Heart right ventricle (tissue), 16 donors: ENCODE measurements around the gene ANKRD63. TPM values are rescaled to one million over a fixed set of nuclear protein-coding genes. Genes with fewer than 3 reads are reported as not detected.

ENCODE experiments used
- ATAC-seq, 8 donors: fragments of 200-7000 bp; cut with Tn5 transposase; one replicate each; pipeline ENCODE4 v1.9.1; 2020; ENCODE audit warnings: mild to moderate bottlenecking in 8 of 8, moderate library complexity in 8 of 8, moderate number of reproducible peaks in 1 of 8
- DNase-seq, 2 donors: peaks; one replicate each; pipeline ENCODE4 v3.0.0-alpha.2; 2020
- H3K27ac ChIP-seq, 10 donors: fragments of 200-600 bp; sonication (generic) in 2 of 10; one replicate each; pipeline versions ENCODE4 v1.5.0 to v1.8.0; 2020 to 2022; ENCODE audit warnings: mild to moderate bottlenecking in 3 of 10
- H3K27me3 ChIP-seq, 7 donors: fragments of 200-600 bp; one replicate each; pipeline ENCODE4 v1.8.0; 2021 to 2022; ENCODE audit warnings: mild to moderate bottlenecking in 2 of 7
- H3K36me3 ChIP-seq, 9 donors: fragments of 200-600 bp; sonication (generic) in 1 of 9; one replicate each; pipeline versions ENCODE4 v1.5.0 to v1.8.0; 2020 to 2022; ENCODE audit warnings: mild to moderate bottlenecking in 2 of 9
- H3K4me1 ChIP-seq, 9 donors: fragments of 200-600 bp; sonication (generic) in 1 of 9; one replicate each; pipeline versions ENCODE4 v1.5.0 to v1.8.0; 2020 to 2022; ENCODE audit warnings: mild to moderate bottlenecking in 4 of 9
- H3K4me3 ChIP-seq, 10 donors: fragments of 200-600 bp; sonication (generic) in 2 of 10; one replicate each; pipeline versions ENCODE4 v1.5.0 to v1.8.0; 2020 to 2022; ENCODE audit warnings: mild to moderate bottlenecking in 7 of 10, moderate library complexity in 2 of 10
- H3K9me3 ChIP-seq, 11 donors: fragments of 200-600 bp in 10 of 11; sonication (generic) in 2 of 11; one replicate each; pipeline versions ENCODE4 v1.5.0 to v1.8.0; 2013 to 2022; ENCODE audit warnings: mild to moderate bottlenecking in 2 of 11, control low read depth in 1 of 11, moderate library complexity in 1 of 11
- CTCF ChIP-seq, 9 donors: fragments of 200-600 bp; sonication (generic) in 2 of 9; IDR thresholded peaks; one replicate each; pipeline versions ENCODE4 v1.5.0 to v1.8.0; 2021 to 2022; ENCODE audit warnings: antibody characterized with exemption in 9 of 9, mild to moderate bottlenecking in 5 of 9, moderate library complexity in 1 of 9
- WGBS, 2 donors: extraction: QIAGEN DNeasy Blood & Tissue Kit; methylation state at CpG; one replicate each; pipeline ENCODE4 v1.1.7; 2013; ENCODE audit warnings: inconsistent platforms in 1 of 2; 5-methylcytosine and 5-hydroxymethylcytosine counted together
- intact Hi-C, 10 donors: fragments of 100-400 bp; cut with DNase I; formaldehyde crosslinking; loops; one replicate each; pipeline versions ENCODE4 v1.11.1 to v1.14.2; 2022
- long read RNA-seq, 3 donors: library from polyadenylated mRNA; unstranded; transcript quantifications; one replicate each; pipeline ENCODE4 v2.0.0, GENCODE V29; 2020 to 2021
- polyA plus RNA-seq, 2 donors: library from polyadenylated mRNA; stranded (reverse); fragments of 200-250 nt; gene quantifications; one replicate each; pipeline ENCODE4 v1.2.3, GENCODE V29; 2013
- total RNA-seq, 10 donors: library from RNA; stranded (reverse); fragmentation: NEBNext Ultra II Directional in 3 of 10; extraction: Animal tissue kit (Norgen Biotek cat#: 25700) in 3 of 10; gene quantifications; one replicate each; pipeline versions ENCODE4 v1.2.1 to v1.2.4, GENCODE V29; 2021 to 2023
- donor health status: Arrhythmogenic right ventricular cardiomyopathy.
- donor health status: ischemic (EF 13 %, LVEDD 7.1; RV severe dilation, severe dysfunction).
- donor health status: healthy with polysubstance abuse.
- donor health status: DM: no; HTN: yes; CAD: no.
- donor health status: DM: no; HTN: no; CAD: no.
- donor health status: ischemic (EF 25% LVEDD 6.9; RV normal size, moderate dysfunction).
- donor health status: ischemic (EF 25% LVEDD 5.7; RV mildly dilated, moderate dysfunction).
- donor health status: healthy.
- donor health status: DM: yes; HTN: yes; CAD: no.
- donor health status: Ischemic cardiomyopathy.
- donor health status: ischemic (EF 35%, LVEDD 5.7; RV mildly dilated, moderate dysfunction).
- donor health status: nonischemic (EF 11% LVEDD 7.7; RV severe dilation, severe dysfunction).
- donor health status: DM: yes; HTN: yes; CAD: no.
- donor health status: PGD.
- donor health status: ischemic (EF 29% LVEDD 5.4; RV normal size, mild dysfunction).
- donor health status: nonischemic (EF 23%, LVEDD 6.1; RV moderate dilation, normal function).

Gene ANKRD63
- total RNA-seq (1 to 10 TPM in 1 of 10 donors, under 1 TPM in 3, not detected in 6; 0.26 to 1.9 (median 0.44) TPM), polyA plus RNA-seq (not detected)
- long read RNA-seq, donor 1: 0 reads
- long read RNA-seq, donor 2, partial matches to known transcripts: 0 of 1 reads
- long read RNA-seq, donor 2, other reads (novel, unspliced or antisense): 0 of 1 reads
- long read RNA-seq, donor 3: 0 reads

DNA sequence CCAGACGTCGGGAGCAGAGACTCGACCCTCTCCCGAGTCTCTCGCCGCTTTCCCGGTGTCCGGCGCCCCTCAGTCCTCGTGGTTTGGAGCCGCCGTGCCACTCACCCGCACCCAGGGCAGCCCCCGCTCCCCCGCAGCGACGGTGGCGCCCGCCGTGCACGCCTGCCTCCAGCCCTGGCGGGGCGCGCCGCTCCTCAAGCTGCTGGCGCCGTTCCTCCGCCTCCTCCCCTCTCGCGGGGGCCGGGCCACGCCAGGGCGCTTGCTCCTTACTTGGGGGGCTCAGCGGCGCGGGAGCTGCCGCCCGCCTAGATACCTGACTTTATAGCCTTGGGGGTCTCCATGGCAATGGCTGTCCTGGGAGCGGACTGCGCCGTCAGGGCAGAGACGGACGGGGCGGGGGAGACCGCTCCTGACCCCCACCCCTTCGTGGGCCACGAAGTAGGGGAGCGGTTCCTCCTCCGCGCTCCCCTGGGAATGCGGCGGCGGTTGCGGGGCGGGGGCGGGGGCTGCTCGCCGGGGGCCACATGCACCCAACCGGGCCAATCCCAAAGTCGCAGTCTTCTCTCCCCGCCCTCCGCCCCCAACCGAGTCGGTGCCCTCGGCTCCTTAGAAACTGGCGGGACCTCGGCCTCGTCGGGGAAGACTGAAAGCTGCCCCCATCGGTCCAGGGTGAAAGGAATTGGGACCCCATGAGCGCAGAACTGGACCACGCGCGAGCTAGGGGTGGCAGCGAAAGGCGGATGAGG lies at the start of gene ANKRD63:
ANKRD63 (minus strand) TSS at position 196 of the 746 bp plus-strand sequence. CDS start 478 bp downstream, outside the sequence.
- H3K4me3 ChIP-seq: peak within 1 kb of the TSS; percentile 37 to 62 (median 50)
- intact Hi-C loops: loop anchor here in 2 of 10 donors (2.0 to 5.0 kb wide), 2 partner anchors 28 to 139 kb away; no protein-coding TSS in a partner anchor
- ATAC-seq (peak in 3 of 8 donors; percentile 13 to 25 (median 17)), DNase-seq (no peak)
- TF ChIP-seq CTCF (IDR thresholded peaks at IDR 0.05): no peak
- WGBS, 2 donors: 8 to 9% methylated on average over 75 to 76 of the region's 76 CpGs
- no peaks in the 10 kb centered on the region for H3K9me3 ChIP-seq
- peaks cover 20 to 56% (median 39%) of the 10 kb centered on the region in 9 donors for H3K4me1 ChIP-seq
- peaks cover 0 to 3% (median 0%) of the 10 kb centered on the region in 9 donors for H3K36me3 ChIP-seq
- H3K27ac ChIP-seq: peak within 1 kb of the TSS in 1 of 10 donors; percentile 1
- H3K27me3 ChIP-seq: peaks cover 15 to 64% (median 62%) of the 10 kb centered on the region in 7 donors

DNA sequence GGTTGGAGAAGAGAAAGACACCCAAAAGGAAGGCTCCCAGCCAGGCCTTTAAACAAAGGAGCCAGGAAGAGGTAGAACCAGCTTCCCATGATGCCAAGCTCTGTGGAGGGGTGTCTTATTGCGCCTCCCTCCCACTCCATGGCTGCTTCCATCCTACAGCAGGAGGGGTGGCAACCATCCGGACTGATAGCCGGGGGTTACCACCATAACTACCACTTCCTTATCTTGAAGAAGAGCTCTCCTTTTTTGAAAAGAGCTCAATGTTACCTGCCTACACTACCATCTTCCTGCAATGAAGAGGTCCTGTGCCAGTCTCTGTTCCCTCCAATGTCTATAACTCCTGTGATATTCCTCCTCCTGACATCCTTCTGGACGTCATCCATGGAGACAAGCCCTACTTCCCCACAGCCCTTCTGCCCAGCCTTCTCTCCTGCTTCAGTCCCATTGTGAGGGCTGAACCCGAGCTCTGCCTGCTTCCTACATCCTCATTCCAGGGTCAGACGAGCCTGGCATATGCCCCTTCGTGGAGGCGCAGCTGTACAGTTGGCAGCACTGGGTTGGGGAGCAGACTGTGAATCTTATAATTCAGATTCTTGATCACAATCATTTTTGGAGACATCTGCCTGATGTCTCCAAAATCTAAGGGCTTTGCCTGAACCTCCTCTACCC lies 49.4 kb upstream of the ANKRD63 start:
- DNase-seq (no peak), ATAC-seq (no peak)
- no peak for TF ChIP-seq CTCF (IDR thresholded peaks at IDR 0.05)
- intact Hi-C loops: no loop called here
- peaks cover 0 to 25% (median 0%) of the 10 kb centered on the region in 9 donors for H3K36me3 ChIP-seq
- H3K4me3 ChIP-seq: no peak overlapping the region
- H3K27me3 ChIP-seq: no peaks in the 10 kb centered on the region
- H3K27ac ChIP-seq: peak overlapping the region in 7 of 10 donors; percentile 18 to 99 (median 49)
- 75 to 86% methylated on average over 8 of the region's 8 CpGs for WGBS, 2 donors
- no peaks in the 10 kb centered on the region for H3K9me3 ChIP-seq
- peaks cover 22 to 100% (median 81%) of the 10 kb centered on the region in 9 donors for H3K4me1 ChIP-seq

GRCh38 chr15:40331637-40332036 lies 48.8 kb upstream of the ANKRD63 start:
- TF ChIP-seq CTCF (IDR thresholded peaks at IDR 0.05): no peak
- Histone ChIP-seq H3K9me3 (no peaks in the 10 kb centered on the region), H3K4me3 (no peak overlapping the region), H3K36me3 (peaks cover 0 to 19% (median 0%) of the 10 kb centered on the region in 9 donors), H3K27ac (peak overlapping the region in 7 of 10 donors; percentile 45 to 99 (median 68)), H3K27me3 (no peaks in the 10 kb centered on the region), H3K4me1 (peaks cover 20 to 100% (median 82%) of the 10 kb centered on the region in 9 donors)
- DNase-seq: no peak
- 76 to 81% methylated on average over 7 of the region's 7 CpGs for WGBS, 2 donors
- no peak for ATAC-seq
- intact Hi-C loops: no loop called here

DNA sequence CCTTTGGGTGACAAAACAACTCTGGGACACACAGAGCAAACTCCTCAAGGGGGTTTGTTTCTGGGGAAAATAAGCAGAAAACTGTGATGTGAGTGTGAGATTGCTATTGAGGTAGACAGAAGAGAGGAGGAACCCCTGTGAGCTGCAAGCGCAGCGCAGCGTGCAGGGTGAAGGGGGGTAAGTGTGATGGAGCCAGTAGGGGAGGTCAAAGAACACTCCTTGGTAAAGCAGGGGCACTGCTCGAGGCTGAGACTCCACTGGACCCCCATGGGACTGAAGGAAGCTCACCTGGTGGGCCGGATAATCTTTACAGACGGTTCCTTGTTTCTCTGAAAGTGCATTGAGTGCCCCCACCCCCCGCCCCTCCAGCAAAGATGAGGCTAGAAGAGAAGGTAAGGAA lies 48.2 kb upstream of the ANKRD63 start:
- H3K36me3 ChIP-seq: peaks cover 0 to 13% (median 0%) of the 10 kb centered on the region in 9 donors
- intact Hi-C loops: no loop called here
- H3K9me3 ChIP-seq: no peaks in the 10 kb centered on the region
- no peak overlapping the region for H3K4me3 ChIP-seq
- H3K4me1 ChIP-seq: peaks cover 15 to 100% (median 82%) of the 10 kb centered on the region in 9 donors
- DNase-seq (no peak), ATAC-seq (no peak)
- 91 to 92% methylated on average over 7 of the region's 7 CpGs for WGBS, 2 donors
- no peak for TF ChIP-seq CTCF (IDR thresholded peaks at IDR 0.05)
- peak overlapping the region in 9 of 10 donors; percentile 45 to 99 (median 68) for H3K27ac ChIP-seq
- no peaks in the 10 kb centered on the region for H3K27me3 ChIP-seq
